HepG2 (cell line): ENCODE results near the gene TMEM184B. TPM values are rescaled to one million over a fixed set of nuclear protein-coding genes. Genes with fewer than 3 reads are reported as not detected.

Source experiments
- ARID4A ChIP-seq: sonication (generic); formaldehyde crosslinking; IDR thresholded peaks from 2 replicates; pipeline ENCODE4 v1.5.0; 2020; ENCODE audit warnings: mild to moderate bottlenecking, missing genetic modification reagents, borderline replicate concordance
- HNRNPL ChIP-seq: fragments of 200-400 bp; formaldehyde crosslinking; IDR thresholded peaks from 2 replicates; pipeline ENCODE4 v1.6.1; 2017; ENCODE audit warnings: mild to moderate bottlenecking, low read depth, low read length
- HNRNPLL ChIP-seq: fragments of 200-400 bp; formaldehyde crosslinking; IDR thresholded peaks from 2 replicates; pipeline ENCODE4 v1.6.1; 2017; ENCODE audit warnings: mild to moderate bottlenecking, low read depth, low read length; ENCODE audit not compliant: poor library complexity, severe bottlenecking
- ZBTB38 ChIP-seq: sonication (generic); formaldehyde crosslinking; IDR thresholded peaks from 2 replicates; pipeline ENCODE4 v1.5.1; 2020; ENCODE audit warnings: mild to moderate bottlenecking, missing genetic modification reagents
- ZFP62 ChIP-seq: sonication (generic); formaldehyde crosslinking; IDR thresholded peaks from 2 replicates; pipeline ENCODE4 v1.4.0; 2020; ENCODE audit warnings: missing genetic modification reagents
- ZNF12 ChIP-seq: sonication (generic); formaldehyde crosslinking; IDR thresholded peaks from 2 replicates; pipeline ENCODE4 v1.5.0; 2020; ENCODE audit warnings: missing genetic modification reagents
- ZNF333 ChIP-seq: sonication (generic); formaldehyde crosslinking; IDR thresholded peaks from 2 replicates; pipeline ENCODE4 v1.4.0; 2020; ENCODE audit warnings: mild to moderate bottlenecking, missing genetic modification reagents, borderline replicate concordance
- ZNF468 ChIP-seq: sonication (generic); formaldehyde crosslinking; IDR thresholded peaks from 2 replicates; pipeline ENCODE4 v1.8.0; 2022; ENCODE audit warnings: mild to moderate bottlenecking, moderate library complexity, missing genetic modification reagents
- ZSCAN31 ChIP-seq: sonication (generic); formaldehyde crosslinking; IDR thresholded peaks from 2 replicates; pipeline ENCODE4 v1.5.0; 2020; ENCODE audit warnings: low read depth, mild to moderate bottlenecking, missing genetic modification reagents
- polyA plus RNA-seq, 8 experiments: library from polyadenylated mRNA; depleted of rRNA in 3 of 8; stranded (reverse) in 7 of 8; unstranded in 1 of 8; fragments of >200 nt; fragmentation: Illumina TruSeq in 4 of 8; extraction: Trizol in 4 of 8; gene quantifications; 2 replicates each; pipeline versions ENCODE4 v1.2.1 to v1.2.3, GENCODE V29; 2011 to 2016; ENCODE audit warnings: low read depth in 4 of 8, missing spikeins in 1 of 8, mixed read lengths in 1 of 8; ENCODE audit not compliant: insufficient read depth in 1 of 8
- total RNA-seq, 5 experiments: library from RNA; depleted of rRNA; stranded (reverse); fragments of >200 nt; fragmentation: Illumina TruSeq; extraction: Trizol; gene quantifications; 2 replicates each; pipeline ENCODE4 v1.2.3, GENCODE V29; 2016; ENCODE audit warnings: low read depth in 1 of 5
- TF ChIP-seq, protein P1 (sequence below): sonication (generic); formaldehyde crosslinking; IDR thresholded peaks from 2 replicates; pipeline ENCODE4 v1.8.0; 2022; ENCODE audit warnings: mild to moderate bottlenecking, missing genetic modification reagents, borderline replicate concordance
- TF ChIP-seq, protein P2 (sequence below): sonication (generic); formaldehyde crosslinking; IDR thresholded peaks from 2 replicates; pipeline ENCODE4 v1.5.0; 2020; ENCODE audit warnings: mild to moderate bottlenecking, missing genetic modification reagents, moderate library complexity

The TMEM184B gene
- total and polyA plus RNA-seq, 2 of the 13 experiments (the other 11 are each of a cell fraction or from before 2014, with no cell fraction given), result 15.9 to 16.0 TPM

DNA sequence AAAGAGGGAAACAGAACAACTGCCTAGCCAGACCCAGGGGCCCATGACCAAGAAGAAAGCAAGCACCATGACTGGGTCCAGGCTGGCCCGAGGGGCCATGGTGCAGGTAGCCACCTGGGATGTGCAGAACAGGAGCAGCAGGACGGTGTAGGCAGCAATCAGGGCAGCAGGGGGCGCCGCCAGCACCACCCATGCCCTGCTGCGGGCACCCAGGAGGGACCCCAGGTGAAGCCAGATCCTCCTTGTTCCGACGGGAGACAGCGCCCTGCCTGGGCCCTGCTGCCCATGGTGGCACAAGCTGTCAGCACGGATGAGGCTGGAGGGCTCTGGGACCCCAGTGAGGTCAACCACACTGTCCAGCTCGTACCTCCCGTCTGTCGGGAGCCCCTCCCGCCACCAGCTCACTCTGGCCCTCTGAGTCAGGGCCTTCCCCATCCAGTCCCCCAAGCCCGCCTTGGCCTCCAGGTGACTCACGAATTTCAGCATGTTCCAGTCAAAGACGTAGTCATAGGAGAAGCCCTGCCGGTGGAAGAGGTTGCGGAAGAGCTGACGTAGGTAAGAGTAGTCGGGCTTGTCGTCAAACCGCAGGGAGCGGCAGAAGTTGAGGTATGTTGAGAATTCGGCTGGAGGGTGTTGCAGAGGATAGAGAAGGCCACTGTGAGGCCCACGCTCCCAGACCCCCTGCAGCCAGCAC, 25.6 kb upstream of the TMEM184B start (continued):
- TF ChIP-seq, protein P1, sequence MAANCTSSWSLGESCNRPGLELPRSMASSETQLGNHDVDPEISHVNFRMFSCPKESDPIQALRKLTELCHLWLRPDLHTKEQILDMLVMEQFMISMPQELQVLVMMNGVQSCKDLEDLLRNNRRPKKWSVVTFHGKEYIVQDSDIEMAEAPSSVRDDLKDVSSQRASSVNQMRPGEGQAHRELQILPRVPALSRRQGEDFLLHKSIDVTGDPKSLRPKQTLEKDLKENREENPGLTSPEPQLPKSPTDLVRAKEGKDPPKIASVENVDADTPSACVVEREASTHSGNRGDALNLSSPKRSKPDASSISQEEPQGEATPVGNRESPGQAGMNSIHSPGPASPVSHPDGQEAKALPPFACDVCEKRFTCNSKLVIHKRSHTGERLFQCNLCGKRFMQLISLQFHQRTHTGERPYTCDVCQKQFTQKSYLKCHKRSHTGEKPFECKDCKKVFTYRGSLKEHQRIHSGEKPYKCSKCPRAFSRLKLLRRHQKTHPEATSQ (CRISPR knock-in tag), result no peak
- TF ChIP-seq ARID4A (CRISPR knock-in tag) (peak; percentile 28; the same call in 1 of the 2 replicates), ZFP62 (CRISPR knock-in tag) (no peak), ZNF12 (CRISPR knock-in tag) (no peak), ZSCAN31 (CRISPR knock-in tag) (0 out of 2 replicates have a peak, but pooled peaks have one; percentile 28), ZBTB38 (CRISPR knock-in tag) (peak; percentile 84), HNRNPLL (peak; percentile 25), ZNF468 (CRISPR knock-in tag) (no peak), ZNF333 (no peak), HNRNPL (peak; percentile 91)
- TF ChIP-seq, protein P2, sequence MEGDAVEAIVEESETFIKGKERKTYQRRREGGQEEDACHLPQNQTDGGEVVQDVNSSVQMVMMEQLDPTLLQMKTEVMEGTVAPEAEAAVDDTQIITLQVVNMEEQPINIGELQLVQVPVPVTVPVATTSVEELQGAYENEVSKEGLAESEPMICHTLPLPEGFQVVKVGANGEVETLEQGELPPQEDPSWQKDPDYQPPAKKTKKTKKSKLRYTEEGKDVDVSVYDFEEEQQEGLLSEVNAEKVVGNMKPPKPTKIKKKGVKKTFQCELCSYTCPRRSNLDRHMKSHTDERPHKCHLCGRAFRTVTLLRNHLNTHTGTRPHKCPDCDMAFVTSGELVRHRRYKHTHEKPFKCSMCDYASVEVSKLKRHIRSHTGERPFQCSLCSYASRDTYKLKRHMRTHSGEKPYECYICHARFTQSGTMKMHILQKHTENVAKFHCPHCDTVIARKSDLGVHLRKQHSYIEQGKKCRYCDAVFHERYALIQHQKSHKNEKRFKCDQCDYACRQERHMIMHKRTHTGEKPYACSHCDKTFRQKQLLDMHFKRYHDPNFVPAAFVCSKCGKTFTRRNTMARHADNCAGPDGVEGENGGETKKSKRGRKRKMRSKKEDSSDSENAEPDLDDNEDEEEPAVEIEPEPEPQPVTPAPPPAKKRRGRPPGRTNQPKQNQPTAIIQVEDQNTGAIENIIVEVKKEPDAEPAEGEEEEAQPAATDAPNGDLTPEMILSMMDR (CRISPR knock-in tag), result peak; percentile 78
